Upper lobe of left lung (tissue), 4 donors: ENCODE data around the gene ERGIC1.

Source experiments
- EP300 ChIP-seq, 4 donors: sonication (generic); formaldehyde crosslinking; IDR thresholded peaks; one replicate each; pipeline ENCODE4 v1.5.1; 2017; ENCODE audit warnings: antibody characterized with exemption in 4 of 4, control low read depth in 2 of 4
- POLR2A ChIP-seq, 4 donors: fragments of 450-650 bp; IDR thresholded peaks; one replicate each; pipeline ENCODE4 v1.5.1; 2016 to 2017; ENCODE audit warnings: antibody characterized with exemption in 4 of 4, mild to moderate bottlenecking in 2 of 4
- POLR2AphosphoS5 ChIP-seq, 2 donors: sonication (generic); formaldehyde crosslinking; IDR thresholded peaks; one replicate each; pipeline ENCODE4 v1.5.1; 2017; ENCODE audit warnings: antibody characterized with exemption in 2 of 2
- TF ChIP-seq, protein P1 (sequence below), 6 experiments: fragments of 450-650 bp in 4 of 6; fragments of 200-600 bp in 2 of 6; sonication (generic) in 2 of 6; IDR thresholded peaks; one replicate each; pipeline ENCODE4 v1.5.1; 2016 to 2019; ENCODE audit warnings: antibody characterized with exemption in 6 of 6

DNA sequence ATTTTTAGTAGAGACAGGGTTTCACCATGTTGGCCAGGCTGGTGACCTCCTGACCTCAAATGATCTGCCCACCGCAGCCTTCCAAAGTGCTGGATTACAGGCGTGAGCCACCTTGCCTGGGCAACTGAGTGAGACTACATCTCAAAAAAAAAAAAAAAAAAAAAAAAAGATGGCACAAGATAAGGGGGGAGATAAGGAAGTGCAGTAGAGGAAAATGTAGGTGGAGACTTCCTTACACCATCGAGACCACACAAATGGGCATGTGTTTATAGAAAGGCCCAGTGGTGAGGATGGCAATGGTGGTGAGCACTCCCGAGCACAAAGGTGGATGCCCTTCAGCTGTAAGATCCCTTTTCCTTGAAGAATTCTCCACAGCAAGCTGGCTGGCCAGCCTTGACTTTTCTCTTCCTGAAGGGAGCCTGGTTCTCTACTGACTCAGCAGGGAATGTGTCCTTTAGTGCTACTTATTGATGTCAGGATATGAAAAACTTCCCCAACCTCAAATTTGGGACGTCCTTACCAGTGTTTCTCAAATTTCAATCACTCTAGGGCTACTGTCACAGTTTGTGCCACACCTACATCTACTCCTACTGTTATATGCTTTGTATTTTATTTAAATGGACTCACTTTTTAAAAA, 28.2 kb downstream of the ERGIC1 start:
- TF ChIP-seq, protein P1, sequence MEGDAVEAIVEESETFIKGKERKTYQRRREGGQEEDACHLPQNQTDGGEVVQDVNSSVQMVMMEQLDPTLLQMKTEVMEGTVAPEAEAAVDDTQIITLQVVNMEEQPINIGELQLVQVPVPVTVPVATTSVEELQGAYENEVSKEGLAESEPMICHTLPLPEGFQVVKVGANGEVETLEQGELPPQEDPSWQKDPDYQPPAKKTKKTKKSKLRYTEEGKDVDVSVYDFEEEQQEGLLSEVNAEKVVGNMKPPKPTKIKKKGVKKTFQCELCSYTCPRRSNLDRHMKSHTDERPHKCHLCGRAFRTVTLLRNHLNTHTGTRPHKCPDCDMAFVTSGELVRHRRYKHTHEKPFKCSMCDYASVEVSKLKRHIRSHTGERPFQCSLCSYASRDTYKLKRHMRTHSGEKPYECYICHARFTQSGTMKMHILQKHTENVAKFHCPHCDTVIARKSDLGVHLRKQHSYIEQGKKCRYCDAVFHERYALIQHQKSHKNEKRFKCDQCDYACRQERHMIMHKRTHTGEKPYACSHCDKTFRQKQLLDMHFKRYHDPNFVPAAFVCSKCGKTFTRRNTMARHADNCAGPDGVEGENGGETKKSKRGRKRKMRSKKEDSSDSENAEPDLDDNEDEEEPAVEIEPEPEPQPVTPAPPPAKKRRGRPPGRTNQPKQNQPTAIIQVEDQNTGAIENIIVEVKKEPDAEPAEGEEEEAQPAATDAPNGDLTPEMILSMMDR (IDR thresholded peaks at IDR 0.05), result no peak
- TF ChIP-seq POLR2A (IDR thresholded peaks at IDR 0.05) (no peak), POLR2AphosphoS5 (IDR thresholded peaks at IDR 0.05) (no peak), EP300 (IDR thresholded peaks at IDR 0.05) (no peak)
